Left ventricle myocardium inferior (tissue), 1 donor: Measurements from ENCODE around the gene BARHL1. TPM values are rescaled to one million over a fixed set of nuclear protein-coding genes. Genes with fewer than 3 reads are reported as not detected.

ENCODE experiments used
- DNase-seq: peaks from one replicate; pipeline ENCODE4 v3.0.0-alpha.2; 2020
- H3K27ac ChIP-seq: fragments of 200-600 bp; replicated peaks from 2 replicates; pipeline ENCODE4 v1.8.0; 2021
- H3K27me3 ChIP-seq: fragments of 200-600 bp; 2 replicates; pipeline ENCODE4 v1.8.0; 2021; ENCODE audit warnings: low read depth
- H3K36me3 ChIP-seq: fragments of 200-600 bp; 2 replicates; pipeline ENCODE4 v1.8.0; 2021
- H3K4me1 ChIP-seq: fragments of 200-600 bp; 2 replicates; pipeline ENCODE4 v1.8.0; 2021
- H3K4me3 ChIP-seq: fragments of 200-600 bp; 2 replicates; pipeline ENCODE4 v1.8.0; 2021; ENCODE audit warnings: mild to moderate bottlenecking, moderate library complexity
- H3K9me3 ChIP-seq: fragments of 200-600 bp; replicated peaks from 2 replicates; pipeline ENCODE4 v1.8.0; 2021
- intact Hi-C: fragments of 100-400 bp; cut with micrococcal nuclease; formaldehyde crosslinking; loops from one replicate; pipeline ENCODE4 v1.11.0; 2022
- total RNA-seq: library from RNA; stranded (reverse); fragmentation: NEBNext Ultra II Directional; extraction: Animal tissue kit (Norgen Biotek cat#: 25700); gene quantifications from one replicate; pipeline ENCODE4 v1.2.1, GENCODE V29; 2021
- TF ChIP-seq, protein P1 (sequence below): fragments of 200-600 bp; IDR thresholded peaks from 2 replicates; pipeline ENCODE4 v1.8.0; 2021; ENCODE audit warnings: antibody characterized with exemption, mild to moderate bottlenecking, borderline replicate concordance
- donor health status: DM: no; HTN: yes; CAD: no; lungs with severe emphysema.

The BARHL1 gene
- total RNA-seq, 1 donor from 2014 or later = not detected

DNA sequence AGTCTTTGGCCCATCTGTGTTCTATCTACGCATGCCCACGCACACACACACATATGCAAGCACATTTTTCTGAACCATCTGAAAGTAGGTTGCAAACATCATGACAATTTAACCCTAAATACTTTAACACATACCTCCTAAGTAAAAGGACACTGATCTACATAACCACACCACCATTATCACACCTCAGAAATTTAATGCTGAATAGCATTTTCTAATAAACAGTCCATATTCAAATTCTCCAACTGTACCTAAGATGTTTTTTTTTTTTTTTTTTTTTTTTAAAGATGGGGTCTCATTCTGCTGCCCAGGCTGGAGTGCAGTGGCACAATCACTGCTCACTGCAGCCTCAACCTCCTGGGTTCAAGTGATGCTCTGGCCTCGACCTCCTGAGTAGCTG is 51.9 kb downstream of the BARHL1 start:
- DNase-seq = no peak
- peaks cover 56% of the 10 kb centered on the region for H3K36me3 ChIP-seq
- H3K27me3 ChIP-seq = no peaks in the 10 kb centered on the region
- TF ChIP-seq, protein P1, sequence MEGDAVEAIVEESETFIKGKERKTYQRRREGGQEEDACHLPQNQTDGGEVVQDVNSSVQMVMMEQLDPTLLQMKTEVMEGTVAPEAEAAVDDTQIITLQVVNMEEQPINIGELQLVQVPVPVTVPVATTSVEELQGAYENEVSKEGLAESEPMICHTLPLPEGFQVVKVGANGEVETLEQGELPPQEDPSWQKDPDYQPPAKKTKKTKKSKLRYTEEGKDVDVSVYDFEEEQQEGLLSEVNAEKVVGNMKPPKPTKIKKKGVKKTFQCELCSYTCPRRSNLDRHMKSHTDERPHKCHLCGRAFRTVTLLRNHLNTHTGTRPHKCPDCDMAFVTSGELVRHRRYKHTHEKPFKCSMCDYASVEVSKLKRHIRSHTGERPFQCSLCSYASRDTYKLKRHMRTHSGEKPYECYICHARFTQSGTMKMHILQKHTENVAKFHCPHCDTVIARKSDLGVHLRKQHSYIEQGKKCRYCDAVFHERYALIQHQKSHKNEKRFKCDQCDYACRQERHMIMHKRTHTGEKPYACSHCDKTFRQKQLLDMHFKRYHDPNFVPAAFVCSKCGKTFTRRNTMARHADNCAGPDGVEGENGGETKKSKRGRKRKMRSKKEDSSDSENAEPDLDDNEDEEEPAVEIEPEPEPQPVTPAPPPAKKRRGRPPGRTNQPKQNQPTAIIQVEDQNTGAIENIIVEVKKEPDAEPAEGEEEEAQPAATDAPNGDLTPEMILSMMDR = no peak
- H3K27ac ChIP-seq = no peak overlapping the region
- H3K4me3 ChIP-seq = no peak overlapping the region
- no peaks in the 10 kb centered on the region for H3K4me1 ChIP-seq
- no peaks in the 10 kb centered on the region for H3K9me3 ChIP-seq
- intact Hi-C loops = no loop called here

DNA sequence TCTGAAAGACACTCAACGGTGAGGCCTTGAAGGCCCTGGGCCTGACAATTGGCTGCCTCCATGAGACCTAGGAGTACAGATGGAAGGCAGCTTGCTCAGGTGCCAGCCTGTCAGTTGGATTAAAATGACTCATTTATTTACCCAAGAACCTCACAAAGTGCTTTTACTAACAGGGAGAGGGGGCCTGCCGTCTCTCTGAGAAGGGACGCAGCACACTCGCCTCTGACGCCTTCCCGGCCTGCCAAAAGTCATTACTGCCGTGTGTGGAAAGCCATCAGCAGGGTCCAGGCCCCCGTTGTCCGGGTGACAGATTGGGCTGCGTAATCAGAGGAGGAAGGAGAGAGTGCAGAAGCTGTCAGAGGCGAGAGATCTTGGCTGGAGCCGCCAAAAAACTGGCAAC is 54.9 kb downstream of the BARHL1 start:
- Histone ChIP-seq H3K36me3 (peaks cover 61% of the 10 kb centered on the region), H3K4me3 (no peak overlapping the region), H3K9me3 (no peaks in the 10 kb centered on the region), H3K27ac (no peak overlapping the region), H3K27me3 (no peaks in the 10 kb centered on the region), H3K4me1 (no peaks in the 10 kb centered on the region)
- intact Hi-C loops = no loop called here
- DNase-seq = no peak
- TF ChIP-seq, protein P1 = no peak

DNA sequence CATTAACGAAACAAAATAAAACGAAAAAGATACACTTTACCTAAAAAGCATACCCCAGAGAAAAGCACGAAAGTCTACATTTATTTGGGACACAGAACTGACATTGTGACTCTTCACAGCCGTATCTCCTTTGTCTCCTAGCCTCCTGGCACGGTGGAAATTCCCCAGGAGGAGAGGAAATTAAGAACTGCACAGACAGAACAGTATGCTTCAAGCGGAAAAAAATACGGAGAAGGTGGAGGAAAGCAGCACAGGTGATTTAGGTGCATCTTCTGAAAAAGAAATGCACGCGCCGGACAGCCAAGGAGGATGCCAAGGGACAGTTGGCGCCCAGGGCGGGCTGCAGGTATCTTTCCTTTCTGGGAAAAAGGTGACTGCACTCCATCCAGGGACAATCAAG is 55.4 kb downstream of the BARHL1 start:
- Histone ChIP-seq H3K9me3 (no peaks in the 10 kb centered on the region), H3K4me1 (no peaks in the 10 kb centered on the region), H3K27ac (no peak overlapping the region), H3K36me3 (peaks cover 64% of the 10 kb centered on the region), H3K4me3 (no peak overlapping the region), H3K27me3 (no peaks in the 10 kb centered on the region)
- no peak for DNase-seq
- intact Hi-C loops = no loop called here
- TF ChIP-seq, protein P1 = no peak

DNA sequence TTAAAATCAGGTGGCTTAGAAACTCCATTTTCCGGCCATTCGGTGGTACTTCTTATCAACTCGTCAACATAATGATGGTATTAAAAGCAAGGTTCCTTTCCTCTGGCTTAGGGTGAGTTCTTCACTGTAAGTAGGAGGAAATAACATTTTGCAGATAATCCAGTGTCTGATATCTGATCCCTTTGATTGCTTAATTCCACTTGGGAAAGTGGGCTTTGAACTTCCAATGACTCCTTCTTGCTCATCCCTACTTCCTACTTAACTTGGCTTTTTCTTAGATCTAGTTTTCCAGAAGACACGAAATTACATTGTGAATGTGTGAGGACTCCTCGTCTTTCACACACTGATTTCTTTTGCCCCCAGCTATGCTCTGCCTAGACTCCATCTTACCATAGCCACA is 55.8 kb downstream of the BARHL1 start:
- DNase-seq = no peak
- H3K4me3 ChIP-seq = no peak overlapping the region
- H3K4me1 ChIP-seq = no peaks in the 10 kb centered on the region
- no peaks in the 10 kb centered on the region for H3K27me3 ChIP-seq
- intact Hi-C loops = no loop called here
- H3K9me3 ChIP-seq = no peaks in the 10 kb centered on the region
- no peak overlapping the region for H3K27ac ChIP-seq
- H3K36me3 ChIP-seq = peaks cover 69% of the 10 kb centered on the region
- TF ChIP-seq, protein P1 = no peak

DNA sequence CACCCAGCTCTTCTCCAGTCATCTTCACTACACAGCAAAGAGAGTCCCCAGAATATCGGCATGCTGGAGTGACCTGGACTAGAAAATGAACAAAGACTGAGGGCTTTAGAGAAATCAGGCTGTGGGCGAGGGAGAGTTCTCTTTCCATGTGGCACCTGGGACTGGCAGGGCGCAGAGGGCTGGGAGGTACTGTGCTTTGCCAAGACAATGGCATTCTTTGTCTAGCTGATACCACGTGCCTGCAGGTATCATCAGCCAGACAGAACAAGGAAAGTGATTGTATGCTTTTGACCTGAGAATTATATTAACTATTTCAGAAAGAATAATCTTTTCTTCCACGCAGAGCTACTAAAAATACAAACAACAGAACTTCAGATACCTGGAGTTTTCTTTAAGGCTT is 56.9 kb downstream of the BARHL1 start:
- Histone ChIP-seq H3K36me3 (peaks cover 80% of the 10 kb centered on the region), H3K27me3 (no peaks in the 10 kb centered on the region), H3K27ac (no peak overlapping the region), H3K4me1 (no peaks in the 10 kb centered on the region), H3K4me3 (no peak overlapping the region), H3K9me3 (no peaks in the 10 kb centered on the region)
- TF ChIP-seq, protein P1 = no peak
- no peak for DNase-seq
- intact Hi-C loops = no loop called here

Other genes with a start within 250 kb of the BARHL1 start
- 23.3 TPM for gene SETX, start 227.6 kb upstream of the BARHL1 start, total RNA-seq
- 16.2 TPM for gene TTF1, start 175.8 kb upstream of the BARHL1 start, total RNA-seq
- gene CFAP77, start 172.4 kb upstream of the BARHL1 start, total RNA-seq = 2.5 TPM
- gene DDX31, start 87.4 kb downstream of the BARHL1 start, total RNA-seq = 4.4 TPM
- 8.4 TPM for gene GTF3C4, start 87.9 kb downstream of the BARHL1 start, total RNA-seq